Upper lobe of left lung (tissue), 4 donors: ENCODE measurements around the gene SLC9A7.

Experiments
- POLR2A ChIP-seq, 4 donors: fragments of 450-650 bp; IDR thresholded peaks; one replicate each; pipeline ENCODE4 v1.5.1; 2016 to 2017; ENCODE audit warnings: antibody characterized with exemption in 4 of 4, mild to moderate bottlenecking in 2 of 4
- TF ChIP-seq, protein P1 (sequence below), 6 experiments: fragments of 450-650 bp in 4 of 6; fragments of 200-600 bp in 2 of 6; sonication (generic) in 2 of 6; IDR thresholded peaks; one replicate each; pipeline ENCODE4 v1.5.1; 2016 to 2019; ENCODE audit warnings: antibody characterized with exemption in 6 of 6

DNA sequence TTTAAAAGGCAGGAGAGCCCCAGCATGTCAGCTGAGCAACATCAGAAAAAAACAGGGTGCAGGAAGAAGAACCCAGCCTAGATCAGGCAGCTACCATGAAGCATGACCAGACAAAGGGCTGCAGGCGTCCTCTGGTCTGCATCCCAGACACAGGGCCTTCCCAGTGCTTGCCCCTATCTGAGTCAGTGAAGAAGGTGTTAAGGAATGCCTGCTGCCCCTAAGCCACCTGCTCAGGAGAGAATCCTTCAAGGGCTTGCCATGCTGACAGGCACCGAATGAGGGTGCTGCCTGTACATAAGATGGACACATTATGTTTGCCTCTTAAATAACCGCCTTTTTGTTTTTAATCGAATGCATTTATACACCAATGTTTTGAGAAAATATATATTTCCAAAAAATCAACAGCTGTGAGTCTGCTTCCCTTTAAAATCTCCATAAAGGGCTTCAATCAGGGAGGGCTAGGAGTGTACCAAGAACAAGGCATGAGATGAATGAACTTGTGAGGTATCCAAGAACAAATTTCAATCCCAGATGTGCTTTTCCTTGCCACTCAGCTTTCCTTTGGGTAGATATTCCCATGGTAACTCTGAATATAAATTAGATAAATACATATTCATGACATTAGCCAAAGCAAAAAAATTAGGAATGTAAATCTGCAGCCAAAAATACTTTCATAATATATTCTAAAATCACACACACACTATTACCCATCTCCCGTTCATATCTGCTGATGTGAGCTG is 85.1 kb downstream of the SLC9A7 start:
- TF ChIP-seq, protein P1, sequence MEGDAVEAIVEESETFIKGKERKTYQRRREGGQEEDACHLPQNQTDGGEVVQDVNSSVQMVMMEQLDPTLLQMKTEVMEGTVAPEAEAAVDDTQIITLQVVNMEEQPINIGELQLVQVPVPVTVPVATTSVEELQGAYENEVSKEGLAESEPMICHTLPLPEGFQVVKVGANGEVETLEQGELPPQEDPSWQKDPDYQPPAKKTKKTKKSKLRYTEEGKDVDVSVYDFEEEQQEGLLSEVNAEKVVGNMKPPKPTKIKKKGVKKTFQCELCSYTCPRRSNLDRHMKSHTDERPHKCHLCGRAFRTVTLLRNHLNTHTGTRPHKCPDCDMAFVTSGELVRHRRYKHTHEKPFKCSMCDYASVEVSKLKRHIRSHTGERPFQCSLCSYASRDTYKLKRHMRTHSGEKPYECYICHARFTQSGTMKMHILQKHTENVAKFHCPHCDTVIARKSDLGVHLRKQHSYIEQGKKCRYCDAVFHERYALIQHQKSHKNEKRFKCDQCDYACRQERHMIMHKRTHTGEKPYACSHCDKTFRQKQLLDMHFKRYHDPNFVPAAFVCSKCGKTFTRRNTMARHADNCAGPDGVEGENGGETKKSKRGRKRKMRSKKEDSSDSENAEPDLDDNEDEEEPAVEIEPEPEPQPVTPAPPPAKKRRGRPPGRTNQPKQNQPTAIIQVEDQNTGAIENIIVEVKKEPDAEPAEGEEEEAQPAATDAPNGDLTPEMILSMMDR (IDR thresholded peaks at IDR 0.05), result no peak
- no peak for TF ChIP-seq POLR2A (IDR thresholded peaks at IDR 0.05)
